ENCODE data around the gene GLRA3. TPM values are rescaled to one million over a fixed set of nuclear protein-coding genes. Genes with fewer than 3 reads are reported as not detected.
A peak's percentile ranks its signal among the peaks of the same experiment; 100 is the strongest.

GLRA3 gene
- total and polyA plus RNA-seq, 8 donors = 0.03 to 0.11 (median 0.04) TPM; not detected in 3

GRCh38 chr4:174592256-174592984 lies 236.6 kb downstream of the GLRA3 start:
- H3K36me3 ChIP-seq = no peaks in the 10 kb centered on the region
- DNase-seq (no peak), ATAC-seq (no peak)
- H3K27ac ChIP-seq = peak overlapping the region in 1 of 2 donors; percentile 70
- TF ChIP-seq, protein P1, sequence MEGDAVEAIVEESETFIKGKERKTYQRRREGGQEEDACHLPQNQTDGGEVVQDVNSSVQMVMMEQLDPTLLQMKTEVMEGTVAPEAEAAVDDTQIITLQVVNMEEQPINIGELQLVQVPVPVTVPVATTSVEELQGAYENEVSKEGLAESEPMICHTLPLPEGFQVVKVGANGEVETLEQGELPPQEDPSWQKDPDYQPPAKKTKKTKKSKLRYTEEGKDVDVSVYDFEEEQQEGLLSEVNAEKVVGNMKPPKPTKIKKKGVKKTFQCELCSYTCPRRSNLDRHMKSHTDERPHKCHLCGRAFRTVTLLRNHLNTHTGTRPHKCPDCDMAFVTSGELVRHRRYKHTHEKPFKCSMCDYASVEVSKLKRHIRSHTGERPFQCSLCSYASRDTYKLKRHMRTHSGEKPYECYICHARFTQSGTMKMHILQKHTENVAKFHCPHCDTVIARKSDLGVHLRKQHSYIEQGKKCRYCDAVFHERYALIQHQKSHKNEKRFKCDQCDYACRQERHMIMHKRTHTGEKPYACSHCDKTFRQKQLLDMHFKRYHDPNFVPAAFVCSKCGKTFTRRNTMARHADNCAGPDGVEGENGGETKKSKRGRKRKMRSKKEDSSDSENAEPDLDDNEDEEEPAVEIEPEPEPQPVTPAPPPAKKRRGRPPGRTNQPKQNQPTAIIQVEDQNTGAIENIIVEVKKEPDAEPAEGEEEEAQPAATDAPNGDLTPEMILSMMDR (IDR thresholded peaks at IDR 0.05) = no peak
- intact Hi-C loops (cut with DNase I) = no loop called here
- H3K4me3 ChIP-seq = no peak overlapping the region
- H3K27me3 ChIP-seq = no peaks in the 10 kb centered on the region
- no peaks in the 10 kb centered on the region for H3K9me3 ChIP-seq
- peaks cover 0 to 30% of the 10 kb centered on the region in 2 donors for H3K4me1 ChIP-seq

GRCh38 chr4:174591243-174592021 lies 237.6 kb downstream of the GLRA3 start:
- Histone ChIP-seq H3K9me3 (no peaks in the 10 kb centered on the region), H3K27ac (peak overlapping the region in 1 of 2 donors; percentile 70), H3K36me3 (no peaks in the 10 kb centered on the region), H3K4me1 (peaks cover 0 to 30% of the 10 kb centered on the region in 2 donors), H3K27me3 (no peaks in the 10 kb centered on the region), H3K4me3 (no peak overlapping the region)
- DNase-seq = no peak
- ATAC-seq = no peak
- intact Hi-C loops (cut with DNase I) = no loop called here
- TF ChIP-seq, protein P1 (IDR thresholded peaks at IDR 0.05) = no peak

DNA sequence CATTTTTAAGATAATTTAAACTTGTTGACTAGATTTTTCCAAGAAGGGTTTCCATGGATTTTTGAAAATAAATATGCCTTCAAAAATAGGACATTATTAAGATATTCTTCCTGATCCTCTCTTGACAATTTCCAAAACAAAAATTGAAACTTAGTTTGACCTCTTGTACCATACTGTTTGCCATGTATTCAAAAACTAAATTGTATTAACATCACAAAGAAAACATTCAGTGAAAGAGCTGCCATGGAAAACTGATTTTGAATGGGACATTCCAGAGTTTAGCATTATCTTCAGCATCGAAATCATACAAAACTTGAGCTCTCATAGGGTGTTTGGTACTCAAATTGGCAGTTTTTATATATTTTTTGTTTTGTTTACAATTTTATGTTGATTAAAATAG lies 238.7 kb downstream of the GLRA3 start:
- no peaks in the 10 kb centered on the region for H3K36me3 ChIP-seq
- H3K27me3 ChIP-seq = no peaks in the 10 kb centered on the region
- no peaks in the 10 kb centered on the region for H3K9me3 ChIP-seq
- intact Hi-C loops (cut with DNase I) = no loop called here
- peaks cover 0 to 30% of the 10 kb centered on the region in 2 donors for H3K4me1 ChIP-seq
- H3K4me3 ChIP-seq = no peak overlapping the region
- DNase-seq (no peak), ATAC-seq (no peak)
- TF ChIP-seq, protein P1 (IDR thresholded peaks at IDR 0.05) = no peak
- H3K27ac ChIP-seq = no peak overlapping the region

Other genes starting within 250 kb of the GLRA3 start
- gene ADAM29, start 89.1 kb upstream of the GLRA3 start, total RNA-seq = not detected
- gene ADAM29, start 89.1 kb upstream of the GLRA3 start, polyA plus RNA-seq (ENCODE audit: insufficient read length in 6 of 6) = under 1 TPM in 5 of 6 donors, not detected in 1; 0.06 to 0.11 (median 0.09) TPM